GM19395 (cell line): ENCODE results near the gene SRSF4.

Experiments used
- ATAC-seq: cut with Tn5 transposase; IDR thresholded peaks from one replicate; pipeline ENCODE4 v1.9.1; 2021; ENCODE audit warnings: mild to moderate bottlenecking, moderate library complexity; ENCODE audit not compliant: unreplicated experiment

The SRSF4 gene

DNA sequence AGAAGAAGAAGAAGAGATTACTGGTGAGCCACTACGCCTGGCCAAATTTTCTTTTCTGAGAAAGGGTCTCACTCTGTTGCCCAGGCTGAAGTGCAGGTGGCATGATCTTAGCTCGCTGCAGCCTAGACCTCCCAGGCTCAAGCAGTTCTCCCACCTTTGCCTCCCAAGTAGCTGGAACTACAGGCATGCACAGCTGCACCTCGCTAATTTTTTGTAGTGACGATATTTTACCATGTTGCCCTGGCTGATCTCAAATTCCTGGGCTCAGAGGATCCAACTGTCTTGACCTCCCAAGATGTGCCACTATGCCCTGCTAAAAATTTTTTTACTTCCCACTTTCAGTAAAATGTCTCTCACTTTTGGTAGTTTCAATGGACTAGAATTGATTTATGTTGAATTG is 82.4 kb downstream of the SRSF4 start:
- ATAC-seq = no peak
